HCT116 (cell line): ENCODE measurements around the gene IFITM1.

Source experiments
- CEBPB ChIP-seq: IDR thresholded peaks from 2 replicates; pipeline ENCODE4 v1.6.1; 2012; ENCODE audit warnings: low read depth
- CTCF ChIP-seq, 3 experiments: fragments of 200-600 bp in 1 of 3; sonication (generic) in 1 of 3; IDR thresholded peaks in 2 of 3; conservative IDR thresholded peaks in 1 of 3; 2 replicates each; pipeline ENCODE4 v1.5.1; 2012 to 2017; ENCODE audit warnings: low read depth in 2 of 3, low read length in 2 of 3, antibody characterized with exemption in 1 of 3, borderline replicate concordance in 1 of 3, control low read depth in 1 of 3, mild to moderate bottlenecking in 1 of 3, mixed read lengths in 1 of 3, mixed run types in 1 of 3, moderate library complexity in 1 of 3; ENCODE audit not compliant: insufficient read depth in 1 of 3
- EGR1 ChIP-seq: IDR thresholded peaks from 2 replicates; pipeline ENCODE4 v1.6.1; 2012; ENCODE audit warnings: low read depth
- EZH2 ChIP-seq: fragments of 200-600 bp; sonication (generic); IDR thresholded peaks from 2 replicates; pipeline ENCODE4 v1.6.1; 2017; ENCODE audit warnings: antibody characterized with exemption, mixed run types
- JUND ChIP-seq: IDR thresholded peaks from 2 replicates; pipeline ENCODE4 v1.6.1; 2012
- POLR2A ChIP-seq: IDR thresholded peaks from 2 replicates; pipeline ENCODE4 v1.7.0; 2011; ENCODE audit warnings: borderline replicate concordance; ENCODE audit not compliant: insufficient read depth, insufficient read length; ENCODE audit errors: extremely low read depth
- POLR2AphosphoS5 ChIP-seq: IDR thresholded peaks from 2 replicates; pipeline ENCODE4 v1.6.1; 2011; ENCODE audit warnings: mild to moderate bottlenecking, low read depth, low read length, moderate library complexity
- RAD21 ChIP-seq: IDR thresholded peaks from 2 replicates; pipeline ENCODE4 v1.6.1; 2012; ENCODE audit warnings: low read depth, mild to moderate bottlenecking
- SP1 ChIP-seq: IDR thresholded peaks from 2 replicates; pipeline ENCODE4 v1.6.1; 2012; ENCODE audit warnings: low read depth
- SRF ChIP-seq: IDR thresholded peaks from 2 replicates; pipeline ENCODE4 v1.6.1; 2012; ENCODE audit warnings: low read depth
- TCF7L2 ChIP-seq: IDR thresholded peaks from 2 replicates; pipeline ENCODE4 v1.7.0; 2011; ENCODE audit warnings: borderline replicate concordance, inconsistent platforms; ENCODE audit not compliant: insufficient read depth, insufficient read length; ENCODE audit errors: extremely low read depth
- ZBTB33 ChIP-seq: IDR thresholded peaks from 2 replicates; pipeline ENCODE4 v1.6.1; 2011; ENCODE audit warnings: mild to moderate bottlenecking, low read length, moderate library complexity; ENCODE audit not compliant: insufficient replicate concordance; ENCODE audit errors: extremely low read depth
- ZFX ChIP-seq: fragments of 450-650 bp; IDR thresholded peaks from 2 replicates; pipeline ENCODE4 v1.6.1; 2017
- ZNF274 ChIP-seq: fragments of 200-500 bp; sonication (Bioruptor generic); IDR thresholded peaks from 2 replicates; pipeline ENCODE4 v1.6.1; 2014; ENCODE audit warnings: mild to moderate bottlenecking, low read depth, low read length, inconsistent platforms

- no peak for TF ChIP-seq EZH2
- TF ChIP-seq CTCF (IDR thresholded peaks at IDR 0.05 in 2 of 3, conservative IDR thresholded peaks at IDR 0.05 in 1 of 3; ENCODE audit: borderline replicate concordance in 1 of 3, insufficient read depth in 1 of 3, low read depth in 2 of 3, low read length in 2 of 3) = no peak
- TF ChIP-seq SRF = no peak
- no peak for TF ChIP-seq POLR2A
- TF ChIP-seq SP1 = no peak
- TF ChIP-seq POLR2AphosphoS5 = no peak
- TF ChIP-seq RAD21 = no peak
- no peak for TF ChIP-seq JUND
- TF ChIP-seq ZBTB33 = no peak
- TF ChIP-seq ZNF274 = no peak
- TF ChIP-seq CEBPB = no peak
- no peak for TF ChIP-seq TCF7L2
- TF ChIP-seq ZFX = no peak
- TF ChIP-seq EGR1 = no peak
These were observed 31.7 kb upstream of the IFITM1 start for GRCh38 chr11:282171-282570.
